ENCODE measurements around the gene ARHGAP42. TPM values are rescaled to one million over a fixed set of nuclear protein-coding genes. Genes with fewer than 3 reads are reported as not detected.

ARHGAP42 gene
- total RNA-seq, 1 donor = 1.4 TPM

GRCh38 chr11:100830978-100831732, 144.1 kb downstream of the ARHGAP42 start:
- no peaks in the 10 kb centered on the region for H3K9me3 ChIP-seq (ENCODE audit: low read depth, low read length)
- no peaks in the 10 kb centered on the region for H3K27me3 ChIP-seq (ENCODE audit: insufficient read depth, low read length)
- no peak overlapping the region for H3K4me3 ChIP-seq (ENCODE audit: low read length)
- H3K4me1 ChIP-seq (ENCODE audit: insufficient read depth, low read length) = no peaks in the 10 kb centered on the region

GRCh38 chr11:100831929-100832494, 144.9 kb downstream of the ARHGAP42 start:
- Histone ChIP-seq H3K9me3 (ENCODE audit: low read depth, low read length) (no peaks in the 10 kb centered on the region), H3K4me1 (ENCODE audit: insufficient read depth, low read length) (no peaks in the 10 kb centered on the region), H3K27me3 (ENCODE audit: insufficient read depth, low read length) (no peaks in the 10 kb centered on the region), H3K4me3 (ENCODE audit: low read length) (no peak overlapping the region)

- Histone ChIP-seq H3K27me3 (ENCODE audit: insufficient read depth, low read length) (no peaks in the 10 kb centered on the region), H3K4me3 (ENCODE audit: low read length) (no peak overlapping the region), H3K4me1 (ENCODE audit: insufficient read depth, low read length) (no peaks in the 10 kb centered on the region), H3K9me3 (ENCODE audit: low read depth, low read length) (no peaks in the 10 kb centered on the region)
Measured at GRCh38 chr11:100832829-100833228, 145.7 kb downstream of the ARHGAP42 start.

- H3K4me3 ChIP-seq (ENCODE audit: low read length) = no peak overlapping the region
Measured at GRCh38 chr11:100833276-100833675, 146.2 kb downstream of the ARHGAP42 start.

GRCh38 chr11:100835854-100836253, 148.8 kb downstream of the ARHGAP42 start:
- Histone ChIP-seq H3K27me3 (ENCODE audit: insufficient read depth, low read length) (no peaks in the 10 kb centered on the region), H3K4me3 (ENCODE audit: low read length) (no peak overlapping the region), H3K9me3 (ENCODE audit: low read depth, low read length) (no peaks in the 10 kb centered on the region), H3K4me1 (ENCODE audit: insufficient read depth, low read length) (no peaks in the 10 kb centered on the region)

More at GRCh38 chr11:100833276-100833675, 146.2 kb downstream of the ARHGAP42 start:
- Histone ChIP-seq H3K9me3 (ENCODE audit: low read depth, low read length) (no peaks in the 10 kb centered on the region), H3K27me3 (ENCODE audit: insufficient read depth, low read length) (no peaks in the 10 kb centered on the region), H3K4me1 (ENCODE audit: insufficient read depth, low read length) (no peaks in the 10 kb centered on the region)

- no peaks in the 10 kb centered on the region for H3K27me3 ChIP-seq (ENCODE audit: insufficient read depth, low read length)
- no peaks in the 10 kb centered on the region for H3K4me1 ChIP-seq (ENCODE audit: insufficient read depth, low read length)
- no peaks in the 10 kb centered on the region for H3K9me3 ChIP-seq (ENCODE audit: low read depth, low read length)
- H3K4me3 ChIP-seq (ENCODE audit: low read length) = no peak overlapping the region
Measured at GRCh38 chr11:100837311-100837710, 150.2 kb downstream of the ARHGAP42 start.

- Histone ChIP-seq H3K4me3 (ENCODE audit: low read length) (no peak overlapping the region), H3K9me3 (ENCODE audit: low read depth, low read length) (no peaks in the 10 kb centered on the region), H3K4me1 (ENCODE audit: insufficient read depth, low read length) (no peaks in the 10 kb centered on the region), H3K27me3 (ENCODE audit: insufficient read depth, low read length) (no peaks in the 10 kb centered on the region)
Measured at GRCh38 chr11:100841711-100842407, 154.8 kb downstream of the ARHGAP42 start.

GRCh38 chr11:100847696-100848216, 160.7 kb downstream of the ARHGAP42 start:
- H3K27me3 ChIP-seq (ENCODE audit: insufficient read depth, low read length) = no peaks in the 10 kb centered on the region
- H3K4me1 ChIP-seq (ENCODE audit: insufficient read depth, low read length) = no peaks in the 10 kb centered on the region
- H3K4me3 ChIP-seq (ENCODE audit: low read length) = no peak overlapping the region
- no peaks in the 10 kb centered on the region for H3K9me3 ChIP-seq (ENCODE audit: low read depth, low read length)

GRCh38 chr11:100849009-100849900, 162.2 kb downstream of the ARHGAP42 start:
- no peaks in the 10 kb centered on the region for H3K9me3 ChIP-seq (ENCODE audit: low read depth, low read length)
- no peaks in the 10 kb centered on the region for H3K4me1 ChIP-seq (ENCODE audit: insufficient read depth, low read length)
- no peaks in the 10 kb centered on the region for H3K27me3 ChIP-seq (ENCODE audit: insufficient read depth, low read length)
- H3K4me3 ChIP-seq (ENCODE audit: low read length) = no peak overlapping the region

- H3K27me3 ChIP-seq (ENCODE audit: insufficient read depth, low read length) = no peaks in the 10 kb centered on the region
- no peak overlapping the region for H3K4me3 ChIP-seq (ENCODE audit: low read length)
- no peaks in the 10 kb centered on the region for H3K4me1 ChIP-seq (ENCODE audit: insufficient read depth, low read length)
- no peaks in the 10 kb centered on the region for H3K9me3 ChIP-seq (ENCODE audit: low read depth, low read length)
Measured at GRCh38 chr11:100849901-100850235, 162.8 kb downstream of the ARHGAP42 start.

GRCh38 chr11:100851147-100851546, 164.1 kb downstream of the ARHGAP42 start:
- no peaks in the 10 kb centered on the region for H3K9me3 ChIP-seq (ENCODE audit: low read depth, low read length)
- no peaks in the 10 kb centered on the region for H3K27me3 ChIP-seq (ENCODE audit: insufficient read depth, low read length)
- no peak overlapping the region for H3K4me3 ChIP-seq (ENCODE audit: low read length)
- no peaks in the 10 kb centered on the region for H3K4me1 ChIP-seq (ENCODE audit: insufficient read depth, low read length)

GRCh38 chr11:100851584-100852152, 164.6 kb downstream of the ARHGAP42 start:
- Histone ChIP-seq H3K9me3 (ENCODE audit: low read depth, low read length) (no peaks in the 10 kb centered on the region), H3K27me3 (ENCODE audit: insufficient read depth, low read length) (no peaks in the 10 kb centered on the region), H3K4me1 (ENCODE audit: insufficient read depth, low read length) (no peaks in the 10 kb centered on the region), H3K4me3 (ENCODE audit: low read length) (no peak overlapping the region)

GRCh38 chr11:100855466-100856067, 168.5 kb downstream of the ARHGAP42 start:
- no peaks in the 10 kb centered on the region for H3K27me3 ChIP-seq (ENCODE audit: insufficient read depth, low read length)
- no peak overlapping the region for H3K4me3 ChIP-seq (ENCODE audit: low read length)
- no peaks in the 10 kb centered on the region for H3K4me1 ChIP-seq (ENCODE audit: insufficient read depth, low read length)
- H3K9me3 ChIP-seq (ENCODE audit: low read depth, low read length) = no peaks in the 10 kb centered on the region

Data from mononuclear cell (primary cell).